ENCODE results near the gene DBN1. TPM values are rescaled to one million over a fixed set of nuclear protein-coding genes. Genes with fewer than 3 reads are reported as not detected.

Gene DBN1
- total and polyA plus RNA-seq, 9 of the 15 experiments (the other 6 are each of a cell fraction or from before 2014, with no cell fraction given) = 0.25 to 87.2 (median 27.9) TPM

DNA sequence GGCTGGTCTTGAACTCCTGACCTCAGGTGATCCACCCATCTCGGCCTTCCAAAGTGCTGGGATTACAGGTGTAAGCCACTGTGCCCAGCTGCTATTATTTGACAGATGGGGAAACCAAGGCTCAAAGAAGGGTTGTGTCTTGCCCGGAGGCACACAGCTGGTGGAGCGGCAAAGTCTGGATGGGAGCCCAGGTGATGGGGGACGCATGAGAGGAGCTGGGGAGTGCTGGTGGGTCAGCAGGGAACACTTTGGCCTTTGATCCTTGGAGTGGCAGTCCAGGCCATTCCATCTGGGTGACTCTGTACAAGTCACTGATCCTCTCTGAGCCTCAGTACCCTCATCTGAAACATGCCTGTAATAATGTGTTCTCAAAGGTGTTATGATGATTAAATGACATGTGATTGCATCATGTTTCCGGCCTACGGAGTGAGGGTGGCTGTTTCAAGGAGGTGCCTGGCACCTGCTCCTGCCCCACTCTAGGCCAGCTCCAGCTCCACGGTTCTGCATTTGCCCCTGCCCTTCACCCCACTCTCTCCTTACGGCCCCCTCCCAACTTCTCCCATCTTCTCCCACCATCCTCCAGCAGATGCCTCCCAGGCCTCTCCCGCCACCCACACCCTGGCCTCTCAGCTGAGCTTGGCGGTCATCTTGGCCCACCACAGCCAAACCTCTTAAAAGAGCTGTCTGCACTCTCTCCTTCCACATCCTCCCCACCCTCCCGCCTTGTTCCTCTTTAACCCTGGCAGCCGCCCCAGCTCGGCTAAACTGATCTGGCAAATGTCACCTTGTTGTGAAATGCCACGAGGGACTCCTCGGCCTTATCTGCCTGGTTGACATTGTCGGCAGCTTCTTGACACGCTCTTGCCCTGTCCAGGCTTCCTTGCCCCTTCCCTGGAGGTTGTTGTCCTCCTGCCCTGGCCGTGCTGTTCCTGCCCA lies 5.5 kb upstream of the DBN1 start (continued):
- TF ChIP-seq, protein P1, sequence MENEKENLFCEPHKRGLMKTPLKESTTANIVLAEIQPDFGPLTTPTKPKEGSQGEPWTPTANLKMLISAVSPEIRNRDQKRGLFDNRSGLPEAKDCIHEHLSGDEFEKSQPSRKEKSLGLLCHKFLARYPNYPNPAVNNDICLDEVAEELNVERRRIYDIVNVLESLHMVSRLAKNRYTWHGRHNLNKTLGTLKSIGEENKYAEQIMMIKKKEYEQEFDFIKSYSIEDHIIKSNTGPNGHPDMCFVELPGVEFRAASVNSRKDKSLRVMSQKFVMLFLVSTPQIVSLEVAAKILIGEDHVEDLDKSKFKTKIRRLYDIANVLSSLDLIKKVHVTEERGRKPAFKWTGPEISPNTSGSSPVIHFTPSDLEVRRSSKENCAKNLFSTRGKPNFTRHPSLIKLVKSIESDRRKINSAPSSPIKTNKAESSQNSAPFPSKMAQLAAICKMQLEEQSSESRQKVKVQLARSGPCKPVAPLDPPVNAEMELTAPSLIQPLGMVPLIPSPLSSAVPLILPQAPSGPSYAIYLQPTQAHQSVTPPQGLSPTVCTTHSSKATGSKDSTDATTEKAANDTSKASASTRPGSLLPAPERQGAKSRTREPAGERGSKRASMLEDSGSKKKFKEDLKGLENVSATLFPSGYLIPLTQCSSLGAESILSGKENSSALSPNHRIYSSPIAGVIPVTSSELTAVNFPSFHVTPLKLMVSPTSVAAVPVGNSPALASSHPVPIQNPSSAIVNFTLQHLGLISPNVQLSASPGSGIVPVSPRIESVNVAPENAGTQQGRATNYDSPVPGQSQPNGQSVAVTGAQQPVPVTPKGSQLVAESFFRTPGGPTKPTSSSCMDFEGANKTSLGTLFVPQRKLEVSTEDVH (IDR thresholded peaks at IDR 0.05; ENCODE audit: low read depth, partially characterized antibody) = no peak

DNA sequence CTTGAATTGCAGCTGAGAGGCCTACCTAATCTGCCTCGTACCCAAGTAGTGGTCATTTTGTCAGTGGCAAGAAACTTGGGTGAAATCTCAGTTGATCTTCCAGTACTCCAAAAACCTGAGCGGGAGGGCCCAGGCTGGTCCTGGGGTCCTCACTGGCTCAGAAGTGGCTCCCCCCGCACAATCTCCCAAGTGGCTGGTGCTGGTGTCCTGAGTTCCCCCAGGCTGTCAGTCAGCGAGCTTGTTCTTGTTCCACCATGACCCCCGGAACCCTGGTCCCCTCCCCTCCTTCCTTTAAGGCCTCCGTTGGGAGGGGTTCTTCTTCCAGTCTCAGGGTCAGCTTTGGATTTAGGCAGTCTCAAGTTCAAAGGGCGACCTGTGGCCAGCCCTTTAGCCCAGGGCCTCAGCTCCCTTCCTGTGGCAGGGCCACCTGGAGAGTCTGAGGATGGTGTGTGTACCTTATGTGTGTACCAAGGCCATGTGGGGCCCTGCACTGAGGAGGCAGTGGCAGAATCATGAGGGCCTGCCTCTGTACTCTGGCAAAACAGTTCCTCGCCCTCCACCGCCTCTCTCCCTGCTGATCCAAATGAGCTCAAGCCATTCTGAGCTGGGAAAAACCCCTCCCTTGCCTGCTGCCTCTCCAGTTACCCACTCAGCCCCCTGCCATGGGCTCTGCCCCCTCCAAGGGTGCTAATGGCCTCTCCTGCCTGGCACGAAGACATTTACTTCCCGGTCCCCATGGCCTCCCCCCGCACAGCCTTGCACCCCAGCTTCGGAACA lies 4.5 kb upstream of the DBN1 start:
- in situ Hi-C loops (cut with MboI) = no loop called here
- BruUV-seq (replicated peaks) = no TSS peak
- WGBS (ENCODE audit: insufficient coverage, low coverage, missing lambda C conversion rate) = 90% methylated on average over 12 of the region's 13 CpGs

More for the DNA sequence above, 4.5 kb upstream of the DBN1 start:
- Histone ChIP-seq H3K4me3 (no peak overlapping the region), H3K27ac (ENCODE audit: extremely low read depth, low read depth, low read length) (0 out of 3 replicates have a peak overlapping the region, but pooled peaks have one; percentile 31), H3K9ac (ENCODE audit: insufficient read depth in 1 of 2, low read depth in 2 of 2, low read length in 2 of 2) (peak overlapping the region in 1 of 2 experiments; percentile 68; a peak in 2 of 4 replicates), H3K27me3 (ENCODE audit: control insufficient read depth in 2 of 2, insufficient read depth in 2 of 2, low read length in 2 of 2) (no peaks in the 10 kb centered on the region), H3K4me2 (ENCODE audit: insufficient read depth, low read length) (no peak overlapping the region), H3K9me1 (ENCODE audit: control insufficient read depth, insufficient read depth, low read length) (no peaks in the 10 kb centered on the region), H4K20me1 (replicated peaks; ENCODE audit: control insufficient read depth, insufficient read depth, low read length) (no peaks in the 10 kb centered on the region), H3K9me3 (replicated peaks; ENCODE audit: control insufficient read depth, insufficient read depth, low read depth, low read length) (no peaks in the 10 kb centered on the region), H3K79me2 (ENCODE audit: control insufficient read depth, insufficient read depth, low read length) (peaks cover under 1% of the 10 kb centered on the region; the same call in 1 of the 3 replicates), H3K4me1 (replicated peaks in 1 of 2; ENCODE audit: control insufficient read depth in 2 of 2, insufficient read depth in 2 of 2, low read length in 2 of 2) (peaks cover 35 to 44% of the 10 kb centered on the region in 2 experiments), H3K36me3 (ENCODE audit: control insufficient read depth, insufficient read depth, low read length) (peaks cover 9% of the 10 kb centered on the region; the same call in 2 of the 3 replicates), H2AFZ (ENCODE audit: low read depth, low read length) (no peak overlapping the region)
- ChIA-PET POLR2A (interaction anchor here (0.6 to 5.4 kb wide), 12 partner anchors 8 to 404 kb away, joined by 3 to 30 read pairs (median 4); partner anchors contain the start of gene DOK3), CTCF (ENCODE audit: low intra/inter-chr PET ratio) (no interaction called here)
- FAIRE-seq (no peak), ATAC-seq (no peak), DNase-seq (ENCODE audit: extremely low read depth in 1 of 4, low spot score in 3 of 4) (no peak)
- intact Hi-C loops (cut with micrococcal nuclease) = no loop called here
- TF ChIP-seq POLR2G (IDR thresholded peaks at IDR 0.05; ENCODE audit: low read depth, low read length) = peak; percentile 51; the same call in 1 of the 2 replicates
- no peak for TF ChIP-seq MTA3 (IDR thresholded peaks at IDR 0.05; ENCODE audit: borderline replicate concordance)
- 0 out of 2 replicates have a peak, but pooled peaks have one; percentile 23 for TF ChIP-seq ZKSCAN8 (CRISPR knock-in tag; IDR thresholded peaks at IDR 0.05)
- TF ChIP-seq MAFG (tag; conservative IDR thresholded peaks at IDR 0.05) = no peak

All from K562 (cell line).